H9 (cell line): ENCODE results near the gene ALOX12B. TPM values are rescaled to one million over a fixed set of nuclear protein-coding genes. Genes with fewer than 3 reads are reported as not detected.

Source experiments
- DNase-seq: peaks from one replicate; pipeline ENCODE4 v3.0.0-alpha.2; 2017
- H2AFZ ChIP-seq: one replicate; pipeline ENCODE4 v1.6.1; 2013; ENCODE audit warnings: mild to moderate bottlenecking, low read length, control low read depth, moderate library complexity
- H2AK5ac ChIP-seq: 2 replicates; pipeline ENCODE4 v1.6.1; 2013; ENCODE audit warnings: low read length, control low read depth, mixed read lengths; ENCODE audit not compliant: insufficient read length
- H2BK120ac ChIP-seq: one replicate; pipeline ENCODE4 v1.6.1; 2013; ENCODE audit warnings: low read depth, mild to moderate bottlenecking, low read length, control low read depth, inconsistent platforms; ENCODE audit not compliant: poor library complexity, severe bottlenecking
- H2BK12ac ChIP-seq: 2 replicates; pipeline ENCODE4 v1.6.1; 2013; ENCODE audit warnings: low read length, control low read depth, mixed read lengths, low read depth; ENCODE audit not compliant: insufficient read length
- H2BK15ac ChIP-seq: 2 replicates; pipeline ENCODE4 v1.6.1; 2013; ENCODE audit warnings: low read depth, low read length, control low read depth
- H2BK20ac ChIP-seq: one replicate; pipeline ENCODE4 v1.6.1; 2013; ENCODE audit warnings: low read depth, mild to moderate bottlenecking, low read length, control low read depth, inconsistent platforms; ENCODE audit not compliant: poor library complexity, severe bottlenecking
- H2BK5ac ChIP-seq: 2 replicates; pipeline ENCODE4 v1.6.1; 2013; ENCODE audit warnings: low read length, control low read depth, mixed read lengths; ENCODE audit not compliant: insufficient read length
- H3K14ac ChIP-seq: 2 replicates; pipeline ENCODE4 v1.6.1; 2013; ENCODE audit warnings: low read length, control low read depth; ENCODE audit not compliant: insufficient read depth
- H3K18ac ChIP-seq: 2 replicates; pipeline ENCODE4 v1.6.1; 2013; ENCODE audit warnings: low read depth, mild to moderate bottlenecking, mixed read lengths, low read length, control low read depth; ENCODE audit not compliant: insufficient read length
- H3K23ac ChIP-seq: 2 replicates; pipeline ENCODE4 v1.6.1; 2013; ENCODE audit warnings: low read length, control low read depth, mixed read lengths, low read depth; ENCODE audit not compliant: insufficient read length
- H3K23me2 ChIP-seq: 2 replicates; pipeline ENCODE4 v1.6.1; 2013; ENCODE audit warnings: low read depth, mild to moderate bottlenecking, mixed read lengths, low read length, control low read depth; ENCODE audit not compliant: insufficient read length, poor library complexity, severe bottlenecking
- H3K27ac ChIP-seq: 2 replicates; pipeline ENCODE4 v1.5.1; 2013; ENCODE audit warnings: low read length, control low read depth, mixed read lengths, low read depth; ENCODE audit not compliant: insufficient read length
- H3K27me3 ChIP-seq: 2 replicates; pipeline ENCODE4 v1.6.1; 2013; ENCODE audit warnings: low read length, control low read depth, inconsistent platforms; ENCODE audit not compliant: insufficient read depth
- H3K4ac ChIP-seq: 2 replicates; pipeline ENCODE4 v1.6.1; 2013; ENCODE audit warnings: low read depth, mild to moderate bottlenecking, control low read depth, inconsistent platforms, low read length, moderate library complexity
- H3K4me1 ChIP-seq: 2 replicates; pipeline ENCODE4 v1.6.1; 2013; ENCODE audit warnings: low read length, control low read depth, inconsistent platforms; ENCODE audit not compliant: insufficient read depth
- H3K4me2 ChIP-seq: 2 replicates; pipeline ENCODE4 v1.6.1; 2013; ENCODE audit warnings: low read length, control low read depth, mixed read lengths; ENCODE audit not compliant: insufficient read length, insufficient read depth
- H3K56ac ChIP-seq: 2 replicates; pipeline ENCODE4 v1.6.1; 2013; ENCODE audit warnings: low read depth, mild to moderate bottlenecking, mixed read lengths, low read length, control low read depth; ENCODE audit not compliant: insufficient read length
- H3K79me1 ChIP-seq: 2 replicates; pipeline ENCODE4 v1.6.1; 2013; ENCODE audit warnings: low read depth, mild to moderate bottlenecking, moderate library complexity, low read length, control low read depth, inconsistent platforms; ENCODE audit not compliant: insufficient read depth, poor library complexity, severe bottlenecking
- H3K79me2 ChIP-seq: 2 replicates; pipeline ENCODE4 v1.6.1; 2013; ENCODE audit warnings: low read length, control low read depth, inconsistent platforms; ENCODE audit not compliant: insufficient read depth
- H3K9ac ChIP-seq: 2 replicates; pipeline ENCODE4 v1.6.1; 2013; ENCODE audit warnings: low read length, control low read depth, mixed read lengths; ENCODE audit not compliant: insufficient read length; ENCODE audit errors: extremely low read depth
- H3K9me3 ChIP-seq: one replicate; pipeline ENCODE4 v1.6.1; 2013; ENCODE audit warnings: low read depth, low read length, inconsistent platforms; ENCODE audit not compliant: control insufficient read depth
- H3T11ph ChIP-seq: one replicate; pipeline ENCODE4 v1.6.1; 2013; ENCODE audit warnings: mild to moderate bottlenecking, low read length, control low read depth, inconsistent platforms
- H4K20me1 ChIP-seq: one replicate; pipeline ENCODE4 v1.6.1; 2013; ENCODE audit not compliant: control insufficient read depth, insufficient read length, insufficient read depth
- H4K5ac ChIP-seq: 2 replicates; pipeline ENCODE4 v1.6.1; 2013; ENCODE audit warnings: low read depth, mild to moderate bottlenecking, mixed read lengths, low read length, control low read depth; ENCODE audit not compliant: insufficient read length
- H4K8ac ChIP-seq: replicated peaks from 2 replicates; pipeline ENCODE4 v1.6.1; 2013; ENCODE audit warnings: low read length, control low read depth, mixed read lengths, low read depth; ENCODE audit not compliant: insufficient read length
- H4K91ac ChIP-seq: 2 replicates; pipeline ENCODE4 v1.6.1; 2013; ENCODE audit warnings: low read depth, mild to moderate bottlenecking, moderate library complexity, mixed read lengths, low read length, control low read depth; ENCODE audit not compliant: insufficient read length
- H3K27ac Mint-ChIP-seq, 3 experiments: 2 replicates in 2 of 3; 3 replicates in 1 of 3; pipeline ENCODE4 v1.8.0; 2020 to 2021; ENCODE audit warnings: mixed read lengths in 3 of 3, mild to moderate bottlenecking in 1 of 3, moderate library complexity in 1 of 3
- H3K27me3 Mint-ChIP-seq: 2 replicates; pipeline ENCODE4 v1.8.0; 2021; ENCODE audit warnings: low read depth, mild to moderate bottlenecking, moderate library complexity, mixed read lengths
- H3K36me3 Mint-ChIP-seq, 3 experiments: 2 replicates in 2 of 3; 3 replicates in 1 of 3; pipeline ENCODE4 v1.8.0; 2020 to 2021; ENCODE audit warnings: low read depth in 3 of 3, mixed read lengths in 3 of 3; ENCODE audit not compliant: insufficient read depth in 1 of 3
- H3K4me1 Mint-ChIP-seq, 2 experiments: 2 replicates each; pipeline ENCODE4 v1.8.0; 2020; ENCODE audit warnings: mixed read lengths in 2 of 2
- H3K4me3 Mint-ChIP-seq, 2 experiments: 2 replicates in 1 of 2; 3 replicates in 1 of 2; pipeline ENCODE4 v1.8.0; 2020 to 2021; ENCODE audit warnings: mild to moderate bottlenecking in 2 of 2, mixed read lengths in 2 of 2, moderate library complexity in 1 of 2
- H3K9me3 Mint-ChIP-seq, 2 experiments: 2 replicates in 1 of 2; 3 replicates in 1 of 2; pipeline ENCODE4 v1.8.0; 2020; ENCODE audit warnings: mild to moderate bottlenecking in 2 of 2, mixed read lengths in 2 of 2, moderate library complexity in 1 of 2
- CTCF ChIP-seq: fragments of 200-600 bp; sonication (generic); conservative IDR thresholded peaks from 3 replicates; pipeline ENCODE4 v1.8.0; 2021; ENCODE audit warnings: antibody characterized with exemption, mild to moderate bottlenecking
- WGBS: extraction: QIAGEN DNeasy Blood & Tissue Kit; methylation state at CpG from one replicate; pipeline ENCODE4 v1.1.7; 2013; ENCODE audit warnings: missing lambda C conversion rate, low lambda C conversion rate, mixed read lengths; ENCODE audit not compliant: insufficient read length; ENCODE audit errors: extremely low coverage; 5-methylcytosine and 5-hydroxymethylcytosine counted together
- total RNA-seq: library from RNA; stranded (reverse); gene quantifications from 2 replicates; pipeline ENCODE4 v1.2.1, GENCODE V29; 2021

ALOX12B gene
- total RNA-seq, 1 experiment from 2014 or later = 1.2 TPM

- WGBS = no CpG with 5 or more reads among the region's 7 CpGs
Measured at GRCh38 chr17:8053600-8053999, 33.9 kb downstream of the ALOX12B start.

More at GRCh38 chr17:8053600-8053999, 33.9 kb downstream of the ALOX12B start:
- Histone ChIP-seq H4K20me1 (no peaks in the 10 kb centered on the region), H3K27ac (no peak overlapping the region), H4K91ac (no peak overlapping the region), H3K4ac (no peak overlapping the region), H3K27me3 (no peaks in the 10 kb centered on the region), H4K8ac (no peak overlapping the region), H2BK120ac (no peak overlapping the region), H2BK5ac (no peak overlapping the region), H3K79me1 (no peaks in the 10 kb centered on the region), H2BK20ac (no peak overlapping the region), H3K4me1 (no peaks in the 10 kb centered on the region), H2AFZ (no peak overlapping the region), H3T11ph (no peak overlapping the region), H3K9me3 (no peaks in the 10 kb centered on the region), H2AK5ac (no peak overlapping the region), H3K23ac (no peak overlapping the region), H3K79me2 (no peaks in the 10 kb centered on the region), H3K9ac (no peak overlapping the region), H3K56ac (no peak overlapping the region), H3K18ac (no peak overlapping the region), H4K5ac (no peak overlapping the region), H3K23me2 (no peaks in the 10 kb centered on the region), H3K14ac (no peak overlapping the region), H2BK15ac (no peak overlapping the region), H3K4me2 (no peak overlapping the region), H2BK12ac (no peak overlapping the region)
- no peaks in the 10 kb centered on the region for H3K36me3 Mint-ChIP-seq
- H3K27me3 Mint-ChIP-seq = peaks cover 36% of the 10 kb centered on the region
- H3K27ac Mint-ChIP-seq = no peak overlapping the region
- H3K9me3 Mint-ChIP-seq = no peaks in the 10 kb centered on the region
- TF ChIP-seq CTCF = no peak
- peaks cover 4 to 5% of the 10 kb centered on the region in 2 experiments; a peak in 3 of 4 replicates for H3K4me1 Mint-ChIP-seq
- H3K4me3 Mint-ChIP-seq = no peak overlapping the region
- DNase-seq = no peak
